IPS-NIHi7 (cell line): Measurements from ENCODE around the gene PNRC1.
"Not testable (repeated sequence)": the region's sequence is repeated elsewhere in the genome, so short reads cannot be mapped to it uniquely, and the experiment has no call there.

Source experiments
- DNase-seq: peaks from one replicate; pipeline ENCODE4 v3.0.0; 2012; ENCODE audit warnings: mixed read lengths; ENCODE audit errors: extremely low spot score

PNRC1 gene

GRCh38 chr6:89110284-89110683 is 29.7 kb downstream of the PNRC1 start:
- no peak for DNase-seq

GRCh38 chr6:89111933-89112332 is 31.4 kb downstream of the PNRC1 start:
- DNase-seq, result no peak

- no peak for DNase-seq
These were observed 36.2 kb downstream of the PNRC1 start for GRCh38 chr6:89116702-89117101.

GRCh38 chr6:89117211-89118108 is 36.9 kb downstream of the PNRC1 start, which contains the start of gene SRSF12:
Gene SRSF12 (minus strand): TSS chr6:89118071. CDS start chr6:89117887, 184 bp downstream.
- DNase-seq, result peak; percentile 90

- DNase-seq, result no peak
These were observed 38.4 kb downstream of the PNRC1 start for GRCh38 chr6:89118931-89119330.

GRCh38 chr6:89120371-89120770 is 39.8 kb downstream of the PNRC1 start:
- no peak for DNase-seq

GRCh38 chr6:89121934-89122333 is 41.4 kb downstream of the PNRC1 start:
- DNase-seq, result no peak

GRCh38 chr6:89122625-89123024 is 42.1 kb downstream of the PNRC1 start:
- DNase-seq, result peak; percentile 26

GRCh38 chr6:89128256-89128671 is 47.7 kb downstream of the PNRC1 start:
- not testable (repeated sequence) for DNase-seq

- DNase-seq, result no peak
These were observed 51.0 kb downstream of the PNRC1 start for GRCh38 chr6:89131599-89131998.

- DNase-seq, result no peak
These were observed 51.5 kb downstream of the PNRC1 start for GRCh38 chr6:89132057-89132456.

- no peak for DNase-seq
These were observed 53.4 kb downstream of the PNRC1 start for GRCh38 chr6:89133981-89134380.

GRCh38 chr6:89134723-89135122 is 54.2 kb downstream of the PNRC1 start:
- DNase-seq, result no peak
